GM23338 (cell line): Measurements from ENCODE around the gene CCDC170.

ENCODE experiments used
- CREB1 ChIP-seq: fragments of 250-450 bp; sonication (Bioruptor Pico); IDR thresholded peaks from 2 replicates; pipeline ENCODE4 v1.5.0; 2020; ENCODE audit warnings: low read depth, mild to moderate bottlenecking, moderate library complexity
- EZH2 ChIP-seq: fragments of 200-600 bp; sonication (generic); IDR thresholded peaks from one replicate; pipeline ENCODE4 v1.8.0; 2017; ENCODE audit warnings: antibody characterized with exemption, mild to moderate bottlenecking, low read depth; ENCODE audit not compliant: unreplicated experiment
- REST ChIP-seq: IDR thresholded peaks from one replicate; pipeline ENCODE4 v1.6.1; 2018; ENCODE audit warnings: antibody characterized with exemption; ENCODE audit not compliant: unreplicated experiment
- ZNF331 ChIP-seq: fragments of 250-450 bp; sonication (Bioruptor Pico); IDR thresholded peaks from 2 replicates; pipeline ENCODE4 v1.5.0; 2020; ENCODE audit warnings: low read depth, mild to moderate bottlenecking, moderate library complexity
- TF ChIP-seq, protein P1 (sequence below), 2 experiments: fragments of 200-600 bp in 1 of 2; sonication (generic) in 1 of 2; conservative IDR thresholded peaks; 2 replicates each; pipeline versions ENCODE4 v1.5.1 to v1.6.1; 2016 to 2017; ENCODE audit warnings: antibody characterized with exemption in 2 of 2, low read depth in 2 of 2, mild to moderate bottlenecking in 2 of 2, moderate library complexity in 1 of 2
- TF ChIP-seq, protein P2 (sequence below): fragments of 250-450 bp; sonication (Bioruptor Pico); IDR thresholded peaks from 2 replicates; pipeline ENCODE4 v1.5.0; 2020; ENCODE audit warnings: mild to moderate bottlenecking, moderate library complexity

DNA sequence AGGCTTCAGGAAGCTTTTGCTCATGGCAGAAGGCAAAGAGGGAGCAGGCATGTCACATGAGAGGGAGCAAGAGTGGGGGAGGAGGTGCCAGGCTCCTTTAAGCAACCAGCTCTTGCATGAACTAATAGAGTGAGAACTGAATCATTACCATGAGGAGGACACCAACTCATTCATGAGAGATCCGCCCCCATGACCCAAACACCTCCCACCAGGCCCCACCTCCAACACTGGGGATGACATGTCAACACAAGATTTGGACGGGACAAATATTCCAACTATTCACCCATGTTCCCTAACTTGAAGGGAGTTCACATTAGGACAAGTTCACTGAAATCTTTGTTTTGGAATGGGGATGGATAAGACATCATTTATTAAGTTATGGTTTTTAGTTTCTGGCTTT lies 158.5 kb downstream of the CCDC170 start:
- TF ChIP-seq REST (no peak), CREB1 (CRISPR knock-in tag) (no peak), EZH2 (no peak), ZNF331 (CRISPR knock-in tag) (no peak)
- TF ChIP-seq, protein P1, sequence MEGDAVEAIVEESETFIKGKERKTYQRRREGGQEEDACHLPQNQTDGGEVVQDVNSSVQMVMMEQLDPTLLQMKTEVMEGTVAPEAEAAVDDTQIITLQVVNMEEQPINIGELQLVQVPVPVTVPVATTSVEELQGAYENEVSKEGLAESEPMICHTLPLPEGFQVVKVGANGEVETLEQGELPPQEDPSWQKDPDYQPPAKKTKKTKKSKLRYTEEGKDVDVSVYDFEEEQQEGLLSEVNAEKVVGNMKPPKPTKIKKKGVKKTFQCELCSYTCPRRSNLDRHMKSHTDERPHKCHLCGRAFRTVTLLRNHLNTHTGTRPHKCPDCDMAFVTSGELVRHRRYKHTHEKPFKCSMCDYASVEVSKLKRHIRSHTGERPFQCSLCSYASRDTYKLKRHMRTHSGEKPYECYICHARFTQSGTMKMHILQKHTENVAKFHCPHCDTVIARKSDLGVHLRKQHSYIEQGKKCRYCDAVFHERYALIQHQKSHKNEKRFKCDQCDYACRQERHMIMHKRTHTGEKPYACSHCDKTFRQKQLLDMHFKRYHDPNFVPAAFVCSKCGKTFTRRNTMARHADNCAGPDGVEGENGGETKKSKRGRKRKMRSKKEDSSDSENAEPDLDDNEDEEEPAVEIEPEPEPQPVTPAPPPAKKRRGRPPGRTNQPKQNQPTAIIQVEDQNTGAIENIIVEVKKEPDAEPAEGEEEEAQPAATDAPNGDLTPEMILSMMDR (conservative IDR thresholded peaks at IDR 0.05; ENCODE audit: low read depth in 2 of 2), result no peak
- TF ChIP-seq, protein P2, sequence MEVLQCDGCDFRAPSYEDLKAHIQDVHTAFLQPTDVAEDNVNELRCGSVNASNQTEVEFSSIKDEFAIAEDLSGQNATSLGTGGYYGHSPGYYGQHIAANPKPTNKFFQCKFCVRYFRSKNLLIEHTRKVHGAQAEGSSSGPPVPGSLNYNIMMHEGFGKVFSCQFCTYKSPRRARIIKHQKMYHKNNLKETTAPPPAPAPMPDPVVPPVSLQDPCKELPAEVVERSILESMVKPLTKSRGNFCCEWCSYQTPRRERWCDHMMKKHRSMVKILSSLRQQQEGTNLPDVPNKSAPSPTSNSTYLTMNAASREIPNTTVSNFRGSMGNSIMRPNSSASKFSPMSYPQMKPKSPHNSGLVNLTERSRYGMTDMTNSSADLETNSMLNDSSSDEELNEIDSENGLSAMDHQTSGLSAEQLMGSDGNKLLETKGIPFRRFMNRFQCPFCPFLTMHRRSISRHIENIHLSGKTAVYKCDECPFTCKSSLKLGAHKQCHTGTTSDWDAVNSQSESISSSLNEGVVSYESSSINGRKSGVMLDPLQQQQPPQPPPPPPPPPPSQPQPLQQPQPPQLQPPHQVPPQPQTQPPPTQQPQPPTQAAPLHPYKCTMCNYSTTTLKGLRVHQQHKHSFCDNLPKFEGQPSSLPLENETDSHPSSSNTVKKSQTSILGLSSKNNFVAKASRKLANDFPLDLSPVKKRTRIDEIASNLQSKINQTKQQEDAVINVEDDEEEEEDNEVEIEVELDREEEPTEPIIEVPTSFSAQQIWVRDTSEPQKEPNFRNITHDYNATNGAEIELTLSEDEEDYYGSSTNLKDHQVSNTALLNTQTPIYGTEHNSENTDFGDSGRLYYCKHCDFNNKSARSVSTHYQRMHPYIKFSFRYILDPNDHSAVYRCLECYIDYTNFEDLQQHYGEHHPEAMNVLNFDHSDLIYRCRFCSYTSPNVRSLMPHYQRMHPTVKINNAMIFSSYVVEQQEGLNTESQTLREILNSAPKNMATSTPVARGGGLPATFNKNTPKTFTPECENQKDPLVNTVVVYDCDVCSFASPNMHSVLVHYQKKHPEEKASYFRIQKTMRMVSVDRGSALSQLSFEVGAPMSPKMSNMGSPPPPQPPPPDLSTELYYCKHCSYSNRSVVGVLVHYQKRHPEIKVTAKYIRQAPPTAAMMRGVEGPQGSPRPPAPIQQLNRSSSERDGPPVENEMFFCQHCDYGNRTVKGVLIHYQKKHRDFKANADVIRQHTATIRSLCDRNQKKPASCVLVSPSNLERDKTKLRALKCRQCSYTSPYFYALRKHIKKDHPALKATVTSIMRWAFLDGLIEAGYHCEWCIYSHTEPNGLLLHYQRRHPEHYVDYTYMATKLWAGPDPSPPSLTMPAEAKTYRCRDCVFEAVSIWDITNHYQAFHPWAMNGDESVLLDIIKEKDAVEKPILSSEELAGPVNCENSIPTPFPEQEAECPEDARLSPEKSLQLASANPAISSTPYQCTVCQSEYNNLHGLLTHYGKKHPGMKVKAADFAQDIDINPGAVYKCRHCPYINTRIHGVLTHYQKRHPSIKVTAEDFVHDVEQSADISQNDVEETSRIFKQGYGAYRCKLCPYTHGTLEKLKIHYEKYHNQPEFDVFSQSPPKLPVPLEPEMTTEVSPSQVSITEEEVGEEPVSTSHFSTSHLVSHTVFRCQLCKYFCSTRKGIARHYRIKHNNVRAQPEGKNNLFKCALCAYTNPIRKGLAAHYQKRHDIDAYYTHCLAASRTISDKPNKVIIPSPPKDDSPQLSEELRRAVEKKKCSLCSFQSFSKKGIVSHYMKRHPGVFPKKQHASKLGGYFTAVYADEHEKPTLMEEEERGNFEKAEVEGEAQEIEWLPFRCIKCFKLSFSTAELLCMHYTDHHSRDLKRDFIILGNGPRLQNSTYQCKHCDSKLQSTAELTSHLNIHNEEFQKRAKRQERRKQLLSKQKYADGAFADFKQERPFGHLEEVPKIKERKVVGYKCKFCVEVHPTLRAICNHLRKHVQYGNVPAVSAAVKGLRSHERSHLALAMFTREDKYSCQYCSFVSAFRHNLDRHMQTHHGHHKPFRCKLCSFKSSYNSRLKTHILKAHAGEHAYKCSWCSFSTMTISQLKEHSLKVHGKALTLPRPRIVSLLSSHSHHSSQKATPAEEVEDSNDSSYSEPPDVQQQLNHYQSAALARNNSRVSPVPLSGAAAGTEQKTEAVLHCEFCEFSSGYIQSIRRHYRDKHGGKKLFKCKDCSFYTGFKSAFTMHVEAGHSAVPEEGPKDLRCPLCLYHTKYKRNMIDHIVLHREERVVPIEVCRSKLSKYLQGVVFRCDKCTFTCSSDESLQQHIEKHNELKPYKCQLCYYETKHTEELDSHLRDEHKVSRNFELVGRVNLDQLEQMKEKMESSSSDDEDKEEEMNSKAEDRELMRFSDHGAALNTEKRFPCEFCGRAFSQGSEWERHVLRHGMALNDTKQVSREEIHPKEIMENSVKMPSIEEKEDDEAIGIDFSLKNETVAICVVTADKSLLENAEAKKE (CRISPR knock-in tag), result no peak
